Hepatocyte (in vitro differentiated cells): ENCODE results near the gene TPM3. TPM values are rescaled to one million over a fixed set of nuclear protein-coding genes. Genes with fewer than 3 reads are reported as not detected.

Experiments
- DNase-seq: peaks from one replicate; pipeline ENCODE4 v3.0.0-alpha.2; 2016; ENCODE audit warnings: low spot score
- H2AFZ ChIP-seq: fragments of 200-600 bp; sonication (generic); 2 replicates; pipeline ENCODE4 v1.6.0; 2016; ENCODE audit warnings: antibody characterized with exemption, mild to moderate bottlenecking
- H3K27ac ChIP-seq: fragments of 200-600 bp; sonication (generic); 2 replicates; pipeline ENCODE4 v1.5.1; 2016; ENCODE audit warnings: mild to moderate bottlenecking
- H3K27me3 ChIP-seq: fragments of 200-600 bp; sonication (generic); 2 replicates; pipeline ENCODE4 v1.6.1; 2016
- H3K36me3 ChIP-seq: fragments of 200-600 bp; sonication (generic); replicated peaks from 2 replicates; pipeline ENCODE4 v1.5.1; 2016; ENCODE audit warnings: low read depth; ENCODE audit not compliant: insufficient read depth
- H3K4me1 ChIP-seq: fragments of 200-600 bp; sonication (generic); 2 replicates; pipeline ENCODE4 v1.5.1; 2016; ENCODE audit warnings: mild to moderate bottlenecking, moderate library complexity; ENCODE audit not compliant: insufficient read depth
- H3K4me2 ChIP-seq: fragments of 200-600 bp; sonication (generic); 2 replicates; pipeline ENCODE4 v1.6.0; 2016
- H3K4me3 ChIP-seq: fragments of 200-600 bp; sonication (generic); 2 replicates; pipeline ENCODE4 v1.5.1; 2016; ENCODE audit warnings: mild to moderate bottlenecking
- H3K79me2 ChIP-seq: fragments of 200-600 bp; sonication (generic); 2 replicates; pipeline ENCODE4 v1.6.0; 2017; ENCODE audit warnings: mild to moderate bottlenecking
- H3K9me2 ChIP-seq: fragments of 200-600 bp; sonication (generic); replicated peaks from 2 replicates; pipeline ENCODE4 v1.6.0; 2017; ENCODE audit warnings: mild to moderate bottlenecking; ENCODE audit not compliant: insufficient read depth
- H3K9me3 ChIP-seq: fragments of 200-600 bp; sonication (generic); 2 replicates; pipeline ENCODE4 v1.5.1; 2016; ENCODE audit warnings: low read depth, mild to moderate bottlenecking
- H4K20me1 ChIP-seq: fragments of 200-600 bp; sonication (generic); 2 replicates; pipeline ENCODE4 v1.6.0; 2016; ENCODE audit warnings: mild to moderate bottlenecking; ENCODE audit not compliant: insufficient read depth, poor library complexity, severe bottlenecking
- EZH2 ChIP-seq: fragments of 200-600 bp; sonication (generic); IDR thresholded peaks from 2 replicates; pipeline ENCODE4 v1.6.1; 2016; ENCODE audit warnings: antibody characterized with exemption, mild to moderate bottlenecking, borderline replicate concordance
- EZH2phosphoT487 ChIP-seq: fragments of 200-600 bp; sonication (generic); IDR thresholded peaks from one replicate; pipeline ENCODE4 v1.6.1; 2018; ENCODE audit warnings: antibody characterized with exemption, mild to moderate bottlenecking, low read depth, moderate library complexity; ENCODE audit not compliant: unreplicated experiment, severe bottlenecking
- WGBS: methylation state at CpG from one replicate; pipeline ENCODE4 v1.1.6; 2016; ENCODE audit warnings: low lambda C conversion rate; ENCODE audit errors: missing lambda C conversion rate; 5-methylcytosine and 5-hydroxymethylcytosine counted together
- polyA plus RNA-seq: library from polyadenylated mRNA; unstranded; fragments of >200 nt; fragmentation: Nextera tagmentation; extraction: Ambion mirVana; gene quantifications from 2 replicates; pipeline ENCODE4 v1.2.1, GENCODE V29; 2016
- total RNA-seq: library from RNA; depleted of rRNA; stranded (reverse); fragments of >200 nt; gene quantifications from 2 replicates; pipeline ENCODE4 v1.2.3, GENCODE V29; 2014
- TF ChIP-seq, protein P1 (sequence below): fragments of 200-600 bp; sonication (generic); IDR thresholded peaks from 2 replicates; pipeline ENCODE4 v1.5.1; 2016; ENCODE audit warnings: antibody characterized with exemption, mild to moderate bottlenecking; ENCODE audit not compliant: poor library complexity

The TPM3 gene
- total RNA-seq = 440 and 441 TPM in 2 replicates
- 302 and 321 TPM in 2 replicates for polyA plus RNA-seq

DNA sequence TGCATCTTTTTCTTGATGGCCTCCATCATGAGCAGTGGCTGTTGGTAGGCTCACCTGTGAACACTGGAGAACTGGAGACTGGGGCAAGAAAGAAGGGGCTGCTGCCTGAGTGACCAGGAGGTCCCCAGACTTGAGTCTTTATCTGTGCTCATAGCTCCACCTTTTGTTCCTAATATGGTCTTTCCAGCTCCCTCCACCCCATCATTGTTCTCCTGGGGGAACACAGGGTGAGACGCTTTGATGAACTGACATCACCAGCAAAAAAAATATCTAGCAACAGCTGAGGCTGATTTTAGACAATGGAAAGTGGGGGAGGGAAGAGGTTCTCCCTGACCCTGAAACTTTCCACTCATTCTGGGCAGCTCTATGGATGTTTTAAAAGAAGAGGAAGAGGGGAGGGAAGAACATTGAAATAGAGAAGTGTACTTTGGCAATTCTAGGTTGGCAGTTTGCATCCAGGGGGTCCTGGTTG, at the start of gene TPM3:
Gene TPM3 (minus strand): TSS at position 111 of the 472 bp plus-strand sequence. CDS start 82 bp downstream, at position 29.
- 43% methylated on average over 1 of the region's 1 CpG for WGBS
- H4K20me1 ChIP-seq = no peaks in the 10 kb centered on the region
- no peak within 1 kb of the TSS for H3K4me3 ChIP-seq
- H3K27ac ChIP-seq = no peak within 1 kb of the TSS
- TF ChIP-seq EZH2phosphoT487 = no peak
- no peak for TF ChIP-seq EZH2
- TF ChIP-seq, protein P1, sequence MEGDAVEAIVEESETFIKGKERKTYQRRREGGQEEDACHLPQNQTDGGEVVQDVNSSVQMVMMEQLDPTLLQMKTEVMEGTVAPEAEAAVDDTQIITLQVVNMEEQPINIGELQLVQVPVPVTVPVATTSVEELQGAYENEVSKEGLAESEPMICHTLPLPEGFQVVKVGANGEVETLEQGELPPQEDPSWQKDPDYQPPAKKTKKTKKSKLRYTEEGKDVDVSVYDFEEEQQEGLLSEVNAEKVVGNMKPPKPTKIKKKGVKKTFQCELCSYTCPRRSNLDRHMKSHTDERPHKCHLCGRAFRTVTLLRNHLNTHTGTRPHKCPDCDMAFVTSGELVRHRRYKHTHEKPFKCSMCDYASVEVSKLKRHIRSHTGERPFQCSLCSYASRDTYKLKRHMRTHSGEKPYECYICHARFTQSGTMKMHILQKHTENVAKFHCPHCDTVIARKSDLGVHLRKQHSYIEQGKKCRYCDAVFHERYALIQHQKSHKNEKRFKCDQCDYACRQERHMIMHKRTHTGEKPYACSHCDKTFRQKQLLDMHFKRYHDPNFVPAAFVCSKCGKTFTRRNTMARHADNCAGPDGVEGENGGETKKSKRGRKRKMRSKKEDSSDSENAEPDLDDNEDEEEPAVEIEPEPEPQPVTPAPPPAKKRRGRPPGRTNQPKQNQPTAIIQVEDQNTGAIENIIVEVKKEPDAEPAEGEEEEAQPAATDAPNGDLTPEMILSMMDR = no peak
- no peaks in the 10 kb centered on the region for H3K9me3 ChIP-seq
- H3K27me3 ChIP-seq = peaks cover 3% of the 10 kb centered on the region
- H3K9me2 ChIP-seq = no peaks in the 10 kb centered on the region
- no peaks in the 10 kb centered on the region for H3K4me1 ChIP-seq
- no peaks in the 10 kb centered on the region for H3K36me3 ChIP-seq
- H2AFZ ChIP-seq = no peak within 1 kb of the TSS
- no peaks in the 10 kb centered on the region for H3K79me2 ChIP-seq
- no peak within 1 kb of the TSS for H3K4me2 ChIP-seq
- DNase-seq = no peak

DNA sequence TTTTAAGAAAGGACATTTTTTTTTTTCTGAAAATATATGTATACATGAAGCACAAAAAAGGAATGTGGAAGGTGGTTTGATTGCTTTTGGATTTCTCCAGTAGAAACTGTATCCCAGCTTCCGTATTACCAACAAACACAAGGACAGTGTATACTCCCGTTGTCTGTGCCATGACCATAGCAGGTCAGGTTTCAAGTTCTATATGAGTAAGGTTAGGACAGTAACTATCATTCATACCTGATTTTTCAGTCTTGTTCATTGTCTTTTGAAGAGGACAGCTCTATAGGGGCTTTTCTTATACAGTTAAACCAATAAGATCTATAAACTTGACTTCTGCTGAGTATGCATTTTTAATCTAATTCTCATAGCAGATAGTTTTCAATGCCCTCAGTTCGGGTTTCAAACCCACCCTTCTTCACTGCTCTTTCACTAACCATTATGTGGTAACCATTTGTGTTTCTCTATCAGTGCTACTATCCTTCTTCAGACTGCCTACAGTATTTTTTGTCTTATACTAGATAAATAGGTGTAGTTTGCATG, 48.5 kb upstream of the TPM3 start:
- Histone ChIP-seq H3K27me3 (no peaks in the 10 kb centered on the region), H3K9me3 (no peaks in the 10 kb centered on the region), H4K20me1 (peaks cover 40% of the 10 kb centered on the region), H3K27ac (no peak overlapping the region), H3K9me2 (no peaks in the 10 kb centered on the region), H3K79me2 (peaks cover 87% of the 10 kb centered on the region), H3K4me3 (no peak overlapping the region), H2AFZ (no peak overlapping the region), H3K4me1 (no peaks in the 10 kb centered on the region), H3K36me3 (peaks cover 4% of the 10 kb centered on the region), H3K4me2 (no peak overlapping the region)
- TF ChIP-seq EZH2 = no peak
- WGBS = 95% methylated on average over 3 of the region's 3 CpGs
- no peak for DNase-seq

DNA sequence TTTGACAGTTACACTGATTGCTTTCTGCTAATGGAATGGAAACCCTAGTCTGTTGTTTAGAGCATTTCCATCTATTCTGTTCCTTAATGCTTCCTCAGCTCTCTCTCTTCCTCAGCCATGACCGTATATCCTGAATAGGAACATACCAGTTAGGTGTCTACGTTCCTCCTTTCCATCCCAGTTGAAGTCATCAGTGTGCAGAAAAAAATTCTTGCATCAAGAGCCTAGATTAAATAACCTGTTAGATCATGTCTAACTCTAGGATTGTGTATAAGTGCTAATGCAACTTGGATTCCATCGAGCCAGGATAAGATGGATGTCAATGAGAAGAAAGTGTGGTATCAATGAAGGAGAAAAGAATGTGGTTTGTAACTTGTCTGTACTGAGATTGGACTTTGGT, 47.6 kb upstream of the TPM3 start:
- no peak overlapping the region for H2AFZ ChIP-seq
- H3K9me2 ChIP-seq = no peaks in the 10 kb centered on the region
- no peaks in the 10 kb centered on the region for H3K9me3 ChIP-seq
- peaks cover 40% of the 10 kb centered on the region for H4K20me1 ChIP-seq
- WGBS = 94% methylated on average over 3 of the region's 3 CpGs
- no peaks in the 10 kb centered on the region for H3K4me1 ChIP-seq
- TF ChIP-seq, protein P1 = no peak
- TF ChIP-seq EZH2phosphoT487 (no peak), EZH2 (no peak)
- DNase-seq = no peak
- peaks cover 93% of the 10 kb centered on the region for H3K79me2 ChIP-seq
- no peak overlapping the region for H3K4me2 ChIP-seq
- H3K4me3 ChIP-seq = no peak overlapping the region
- no peaks in the 10 kb centered on the region for H3K27me3 ChIP-seq
- no peak overlapping the region for H3K27ac ChIP-seq
- H3K36me3 ChIP-seq = peaks cover 9% of the 10 kb centered on the region

DNA sequence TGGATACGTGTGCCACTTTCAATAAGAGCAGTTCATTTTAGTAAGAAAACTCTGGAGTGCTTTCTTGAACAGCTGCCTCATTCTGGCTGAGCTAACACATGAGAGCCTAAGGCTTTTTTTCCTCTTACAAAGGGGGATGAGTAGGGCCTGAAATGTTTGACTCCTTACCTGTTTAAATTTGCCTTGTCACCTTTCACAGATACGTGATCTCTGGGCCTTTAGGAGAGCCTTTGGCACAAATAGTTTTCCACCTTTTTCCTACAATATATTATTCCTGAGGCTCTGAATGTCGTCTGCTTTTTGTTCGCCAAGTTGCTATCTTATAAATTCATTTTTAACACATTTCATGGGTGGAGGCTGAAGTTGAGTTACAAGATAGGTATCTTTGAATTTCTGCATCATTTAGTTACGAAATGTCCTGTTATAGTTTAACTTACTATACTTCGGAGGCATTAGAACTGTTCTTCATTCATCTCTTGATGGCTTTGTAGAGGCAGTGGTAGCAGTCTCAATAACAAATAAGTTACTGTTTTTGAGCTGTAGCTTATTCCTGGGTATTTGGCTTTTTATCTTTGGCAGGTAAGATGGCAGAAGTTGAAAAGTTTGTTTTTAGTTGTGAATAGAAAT, 46.1 kb upstream of the TPM3 start:
- peak overlapping the region; percentile 43 for H3K4me2 ChIP-seq
- H3K36me3 ChIP-seq = peaks cover 5% of the 10 kb centered on the region
- TF ChIP-seq EZH2phosphoT487 = no peak
- TF ChIP-seq EZH2 = no peak
- TF ChIP-seq, protein P1 = no peak

More for the DNA sequence above, 46.1 kb upstream of the TPM3 start:
- Histone ChIP-seq H3K4me3 (no peak overlapping the region), H3K9me3 (no peaks in the 10 kb centered on the region), H4K20me1 (peaks cover 46% of the 10 kb centered on the region), H3K9me2 (no peaks in the 10 kb centered on the region), H3K79me2 (peaks cover 94% of the 10 kb centered on the region), H3K27me3 (no peaks in the 10 kb centered on the region), H2AFZ (no peak overlapping the region), H3K4me1 (no peaks in the 10 kb centered on the region), H3K27ac (peak overlapping the region; percentile 36)
- DNase-seq = no peak
- WGBS = 85% methylated on average over 6 of the region's 6 CpGs
